GM21423 (cell line): ENCODE results near the gene INSIG1.
A peak's percentile ranks its signal among the peaks of the same experiment; 100 is the strongest.

Experiments used
- ATAC-seq: cut with Tn5 transposase; IDR thresholded peaks from one replicate; pipeline ENCODE4 v1.9.1; 2021; ENCODE audit warnings: mild to moderate bottlenecking, moderate library complexity; ENCODE audit not compliant: unreplicated experiment

The INSIG1 gene

GRCh38 chr7:155297517-155298287, at the start of gene INSIG1:
Gene INSIG1, plus strand, starts transcription at chr7:155297878. Its CDS starts 408 bp downstream, at chr7:155298286.
- peak; percentile 58 for ATAC-seq

- ATAC-seq: no peak
These were observed 49.3 kb upstream of the INSIG1 start for GRCh38 chr7:155248366-155248756.

GRCh38 chr7:155251831-155252230, 45.8 kb upstream of the INSIG1 start:
- ATAC-seq: no peak

GRCh38 chr7:155252444-155252887, 45.2 kb upstream of the INSIG1 start:
- ATAC-seq: no peak

- no peak for ATAC-seq
These were observed 44.7 kb upstream of the INSIG1 start for GRCh38 chr7:155252892-155253501.

GRCh38 chr7:155254018-155254417, 43.7 kb upstream of the INSIG1 start:
- no peak for ATAC-seq

GRCh38 chr7:155255071-155255470, 42.6 kb upstream of the INSIG1 start:
- no peak for ATAC-seq

- ATAC-seq: no peak
These were observed 42.1 kb upstream of the INSIG1 start for GRCh38 chr7:155255621-155256020.

- ATAC-seq: no peak
These were observed 41.5 kb upstream of the INSIG1 start for GRCh38 chr7:155256081-155256760.

- no peak for ATAC-seq
These were observed 40.8 kb upstream of the INSIG1 start for GRCh38 chr7:155256761-155257481.

- ATAC-seq: no peak
These were observed 40.0 kb upstream of the INSIG1 start for GRCh38 chr7:155257482-155258225.

- no peak for ATAC-seq
These were observed 39.5 kb upstream of the INSIG1 start for GRCh38 chr7:155258226-155258560.

- ATAC-seq: no peak
These were observed 37.7 kb upstream of the INSIG1 start for GRCh38 chr7:155259866-155260497.

GRCh38 chr7:155260498-155260872, 37.2 kb upstream of the INSIG1 start:
- no peak for ATAC-seq

GRCh38 chr7:155261031-155261985, 36.4 kb upstream of the INSIG1 start:
- ATAC-seq: no peak

GRCh38 chr7:155262031-155262430, 35.6 kb upstream of the INSIG1 start:
- ATAC-seq: no peak

GRCh38 chr7:155263051-155263450, 34.6 kb upstream of the INSIG1 start:
- no peak for ATAC-seq

- no peak for ATAC-seq
These were observed 34.0 kb upstream of the INSIG1 start for GRCh38 chr7:155263581-155264143.

- ATAC-seq: no peak
These were observed 32.5 kb upstream of the INSIG1 start for GRCh38 chr7:155265144-155265543.
